Esophagus muscularis mucosa (tissue), 3 donors: Measurements from ENCODE around the gene DCDC2.

Source experiments
- POLR2A ChIP-seq: fragments of 450-650 bp; IDR thresholded peaks from one replicate; pipeline ENCODE4 v1.6.1; 2017; ENCODE audit warnings: antibody characterized with exemption, moderate library complexity, mild to moderate bottlenecking, low read depth
- TF ChIP-seq, protein P1 (sequence below), 3 experiments: fragments of 200-600 bp in 2 of 3; fragments of 450-650 bp in 1 of 3; sonication (generic) in 2 of 3; IDR thresholded peaks; one replicate each; pipeline ENCODE4 v1.5.1; 2017 to 2019; ENCODE audit warnings: antibody characterized with exemption in 3 of 3, mild to moderate bottlenecking in 2 of 3, moderate library complexity in 1 of 3

DNA sequence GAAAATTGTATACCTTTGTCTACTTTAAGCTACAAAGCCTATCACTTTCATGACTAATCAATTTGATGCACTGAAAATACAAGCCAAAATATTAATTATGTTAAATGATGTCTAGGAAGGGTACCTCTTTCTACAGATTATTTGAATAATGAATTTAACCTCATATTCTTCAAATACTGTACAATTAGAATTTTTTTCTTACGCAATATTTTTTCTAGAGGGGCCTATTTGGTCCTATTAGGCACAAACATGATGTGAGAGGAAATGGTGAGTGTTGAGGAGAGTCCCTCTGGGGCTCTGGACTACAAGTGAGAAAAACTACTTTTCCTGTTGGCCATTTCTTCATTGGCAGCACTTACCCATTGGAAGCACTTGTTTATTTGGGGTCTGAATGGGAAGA is 5.4 kb downstream of the DCDC2 start:
- TF ChIP-seq, protein P1, sequence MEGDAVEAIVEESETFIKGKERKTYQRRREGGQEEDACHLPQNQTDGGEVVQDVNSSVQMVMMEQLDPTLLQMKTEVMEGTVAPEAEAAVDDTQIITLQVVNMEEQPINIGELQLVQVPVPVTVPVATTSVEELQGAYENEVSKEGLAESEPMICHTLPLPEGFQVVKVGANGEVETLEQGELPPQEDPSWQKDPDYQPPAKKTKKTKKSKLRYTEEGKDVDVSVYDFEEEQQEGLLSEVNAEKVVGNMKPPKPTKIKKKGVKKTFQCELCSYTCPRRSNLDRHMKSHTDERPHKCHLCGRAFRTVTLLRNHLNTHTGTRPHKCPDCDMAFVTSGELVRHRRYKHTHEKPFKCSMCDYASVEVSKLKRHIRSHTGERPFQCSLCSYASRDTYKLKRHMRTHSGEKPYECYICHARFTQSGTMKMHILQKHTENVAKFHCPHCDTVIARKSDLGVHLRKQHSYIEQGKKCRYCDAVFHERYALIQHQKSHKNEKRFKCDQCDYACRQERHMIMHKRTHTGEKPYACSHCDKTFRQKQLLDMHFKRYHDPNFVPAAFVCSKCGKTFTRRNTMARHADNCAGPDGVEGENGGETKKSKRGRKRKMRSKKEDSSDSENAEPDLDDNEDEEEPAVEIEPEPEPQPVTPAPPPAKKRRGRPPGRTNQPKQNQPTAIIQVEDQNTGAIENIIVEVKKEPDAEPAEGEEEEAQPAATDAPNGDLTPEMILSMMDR (IDR thresholded peaks at IDR 0.05) = no peak
- TF ChIP-seq POLR2A = no peak
